Measurements from ENCODE around the gene ZNF575.
"Not testable (repeated sequence)": the region's sequence is repeated elsewhere in the genome, so short reads cannot be mapped to it uniquely, and the experiment has no call there.

The ZNF575 gene

GRCh38 chr19:43544077-43544476, 11.1 kb downstream of the ZNF575 start:
- DNase-seq (ENCODE audit: low read depth), result no peak

GRCh38 chr19:43545276-43545675, 12.3 kb downstream of the ZNF575 start:
- no peak for DNase-seq (ENCODE audit: low read depth)

GRCh38 chr19:43545981-43546380, 13.0 kb downstream of the ZNF575 start:
- no peak for DNase-seq (ENCODE audit: low read depth)

GRCh38 chr19:43546581-43546980, 13.6 kb downstream of the ZNF575 start:
- DNase-seq (ENCODE audit: low read depth), result no peak

- not testable (repeated sequence) for DNase-seq (ENCODE audit: low read depth)
Observed at GRCh38 chr19:43547926-43548325, 14.9 kb downstream of the ZNF575 start.

DNA sequence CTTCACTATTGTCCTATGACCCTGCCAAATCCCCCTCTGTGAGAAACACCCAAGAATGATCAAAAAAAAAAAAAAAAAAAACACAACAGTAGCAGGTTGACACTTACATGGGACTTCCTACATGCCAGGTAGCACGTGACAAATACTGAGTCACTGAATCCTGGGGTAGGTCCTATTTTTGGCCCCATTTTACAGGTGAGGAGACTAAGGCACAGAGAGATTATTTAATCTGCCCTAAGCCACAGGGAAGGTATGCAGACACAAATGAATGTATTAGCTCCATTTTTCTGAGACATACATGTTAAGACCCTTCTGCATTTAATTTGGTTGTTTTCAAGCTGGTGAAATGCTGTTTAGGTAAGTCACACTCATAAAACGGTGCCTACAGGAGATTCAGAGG, 15.7 kb downstream of the ZNF575 start:
- DNase-seq (ENCODE audit: low read depth), result no peak

- DNase-seq (ENCODE audit: low read depth), result no peak
Observed at GRCh38 chr19:43551399-43552197, 18.6 kb downstream of the ZNF575 start.

DNA sequence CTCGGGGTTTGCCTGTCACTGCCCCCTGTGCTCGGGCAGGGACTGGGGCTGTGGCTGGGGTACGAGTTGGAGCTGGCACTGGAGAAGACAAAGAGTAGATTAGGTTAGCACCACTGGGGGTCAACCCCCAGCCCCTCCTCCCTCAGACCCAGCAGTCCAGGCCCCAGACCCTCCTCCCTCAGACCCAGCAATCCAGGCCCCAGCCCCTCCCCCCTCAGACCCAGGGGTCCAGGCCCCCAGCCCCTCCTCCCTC, 19.1 kb downstream of the ZNF575 start:
- no peak for DNase-seq (ENCODE audit: low read depth)

- no peak for DNase-seq (ENCODE audit: low read depth)
Observed at GRCh38 chr19:43552616-43553015, 19.6 kb downstream of the ZNF575 start.

- no peak for DNase-seq (ENCODE audit: low read depth)
Observed at GRCh38 chr19:43553656-43554055, 20.7 kb downstream of the ZNF575 start.

DNA sequence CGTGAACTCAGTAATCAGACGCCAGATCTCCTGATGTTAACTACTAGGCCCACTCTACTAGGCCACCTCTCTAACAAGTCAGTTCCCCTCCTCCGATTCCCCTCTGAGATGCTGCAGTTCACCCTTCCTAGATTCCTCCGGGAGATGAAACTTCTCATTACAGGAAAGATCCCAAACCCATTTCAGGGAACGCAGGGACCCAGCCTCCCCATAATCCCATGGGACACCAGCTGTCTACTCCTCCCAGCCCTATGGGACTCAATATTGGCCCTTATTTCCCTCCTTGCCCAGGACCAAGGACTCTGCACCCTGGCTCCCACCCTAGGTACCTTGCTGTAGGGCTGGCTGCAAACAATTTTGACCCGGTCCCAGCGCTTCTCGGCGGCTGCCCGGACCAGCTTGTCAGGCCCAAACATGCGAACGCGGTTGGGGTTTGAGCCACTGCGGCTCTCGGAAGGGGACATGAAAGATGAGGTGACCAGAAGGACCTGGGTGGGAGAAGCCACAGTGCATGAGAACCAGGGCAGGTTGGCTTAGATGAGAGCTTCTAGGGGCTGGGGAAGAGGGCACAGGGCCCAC, 21.4 kb downstream of the ZNF575 start:
- no peak for DNase-seq (ENCODE audit: low read depth)

DNA sequence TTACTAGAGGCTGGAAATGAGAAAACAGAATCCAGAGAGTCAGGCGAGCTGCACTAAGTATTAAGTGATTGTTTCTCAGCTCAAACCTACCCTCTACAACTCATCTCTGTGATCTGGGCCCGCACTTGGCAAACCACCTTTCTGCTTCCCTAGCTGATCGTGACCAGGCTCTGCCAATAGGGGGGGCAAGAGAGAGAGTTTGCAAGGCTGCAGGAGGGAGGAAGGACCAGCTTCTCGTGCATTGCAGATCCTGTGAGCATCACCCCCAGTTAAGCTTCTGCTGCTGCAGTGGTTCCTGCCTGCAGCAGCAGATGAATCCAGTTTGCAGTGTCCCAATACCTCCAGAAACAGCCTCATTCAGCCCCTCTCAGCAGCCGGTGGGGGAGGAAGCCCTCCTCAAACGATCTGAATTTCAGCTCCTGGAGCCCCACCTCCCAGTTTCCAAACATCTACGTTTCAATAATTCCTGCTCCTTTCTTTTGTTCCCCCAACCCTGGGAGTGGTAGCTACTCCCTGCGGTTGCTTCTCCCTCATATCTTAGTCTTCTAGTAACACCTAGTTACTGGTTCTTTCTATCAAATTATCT, 22.3 kb downstream of the ZNF575 start:
- no peak for DNase-seq (ENCODE audit: low read depth)

DNA sequence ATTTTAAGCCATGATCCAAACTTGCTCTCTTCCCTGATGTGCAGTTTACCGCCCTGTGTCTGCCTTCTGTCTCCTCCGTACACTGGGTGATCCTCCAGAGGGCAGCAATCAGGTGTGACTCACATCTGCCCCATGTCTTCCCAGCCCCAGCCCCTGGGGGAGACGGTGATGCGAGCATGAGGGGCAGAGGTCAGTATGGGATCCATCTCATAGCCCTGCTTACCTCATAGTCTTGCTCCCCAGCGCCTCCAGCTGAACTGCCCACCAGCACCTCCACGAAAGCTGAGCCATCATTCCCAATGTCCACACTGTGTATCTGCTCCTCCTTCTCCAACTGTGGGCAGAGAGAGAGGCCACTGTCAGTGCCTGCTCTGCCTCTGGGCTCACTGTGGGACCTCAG, 27.7 kb downstream of the ZNF575 start:
- DNase-seq (ENCODE audit: low read depth), result no peak

GRCh38 chr19:43561139-43561970, 28.4 kb downstream of the ZNF575 start:
- DNase-seq (ENCODE audit: low read depth), result no peak

DNA sequence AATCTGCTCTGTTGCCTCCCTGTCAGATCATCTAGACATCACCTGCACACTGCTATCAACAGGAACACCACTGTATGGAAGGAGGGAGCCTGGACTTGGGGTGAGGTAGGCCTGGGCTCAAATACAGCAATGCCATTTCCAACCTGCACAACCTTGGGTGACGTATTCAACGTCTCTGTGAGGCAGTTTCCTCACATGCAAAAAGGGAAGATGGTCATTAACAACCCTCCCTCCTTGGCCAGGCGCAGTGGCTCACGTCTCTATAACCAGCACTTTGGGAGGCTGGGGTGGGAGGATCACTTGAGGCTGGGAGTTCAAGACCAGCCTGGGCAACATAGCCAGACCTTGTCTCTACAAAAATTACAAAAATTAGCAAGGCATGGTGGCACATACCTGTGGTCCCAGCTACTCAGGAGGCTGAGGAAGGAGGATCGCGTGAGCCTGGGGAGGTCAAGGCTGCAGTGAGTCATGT, 29.3 kb downstream of the ZNF575 start:
- no peak for DNase-seq (ENCODE audit: low read depth)

- peak; percentile 56 for DNase-seq (ENCODE audit: low read depth)
Observed at GRCh38 chr19:43562698-43563241, 29.8 kb downstream of the ZNF575 start.

- DNase-seq (ENCODE audit: low read depth), result no peak
Observed at GRCh38 chr19:43563816-43564457, 30.9 kb downstream of the ZNF575 start.

- DNase-seq (ENCODE audit: low read depth), result no peak
Observed at GRCh38 chr19:43564800-43565199, 31.8 kb downstream of the ZNF575 start.

- DNase-seq (ENCODE audit: low read depth), result no peak
Observed at GRCh38 chr19:43569657-43570056, 36.7 kb downstream of the ZNF575 start.

- no peak for DNase-seq (ENCODE audit: low read depth)
Observed at GRCh38 chr19:43570174-43570791, 37.3 kb downstream of the ZNF575 start.

DNA sequence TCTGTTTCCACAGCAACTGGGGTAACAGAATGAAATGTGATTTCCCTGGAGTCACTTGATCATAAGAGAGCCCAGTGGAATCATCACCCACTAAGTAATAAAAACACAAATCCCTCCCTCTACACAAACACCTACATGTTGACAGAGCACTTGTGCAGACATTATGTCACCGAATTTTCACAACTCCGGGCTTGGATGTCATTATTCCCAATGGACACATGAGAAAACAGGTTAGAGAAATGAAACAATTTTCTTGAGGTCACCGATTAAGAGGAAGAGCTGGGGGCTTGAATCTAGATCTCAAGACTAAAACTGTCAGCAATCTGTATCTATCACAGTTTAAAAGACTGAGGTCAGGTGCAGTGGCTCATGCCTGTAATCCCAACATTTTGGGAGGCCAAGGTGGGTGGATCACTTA, 39.2 kb downstream of the ZNF575 start:
- DNase-seq (ENCODE audit: low read depth), result no peak
